GM23248 (cell line): ENCODE results near the gene SMOC2. TPM values are rescaled to one million over a fixed set of nuclear protein-coding genes. Genes with fewer than 3 reads are reported as not detected.

Source experiments
- DNase-seq: peaks from one replicate; pipeline ENCODE4 v3.0.0-alpha.2; 2015
- H2AFZ ChIP-seq: fragments of 200-600 bp; sonication (generic); 2 replicates; pipeline ENCODE4 v1.6.1; 2016; ENCODE audit warnings: antibody characterized with exemption
- H3F3A ChIP-seq: fragments of 200-600 bp; sonication (generic); 2 replicates; pipeline ENCODE4 v1.6.1; 2016; ENCODE audit warnings: mild to moderate bottlenecking, antibody characterized with exemption, mixed run types; ENCODE audit not compliant: insufficient read depth
- H3K27ac ChIP-seq: fragments of 200-600 bp; sonication (generic); 2 replicates; pipeline ENCODE4 v1.5.1; 2016; ENCODE audit warnings: mild to moderate bottlenecking
- H3K27me3 ChIP-seq: fragments of 200-600 bp; sonication (generic); replicated peaks from 2 replicates; pipeline ENCODE4 v1.6.1; 2016; ENCODE audit warnings: mild to moderate bottlenecking; ENCODE audit not compliant: insufficient read depth
- H3K36me3 ChIP-seq: fragments of 200-600 bp; sonication (generic); 2 replicates; pipeline ENCODE4 v1.6.1; 2016; ENCODE audit warnings: low read depth, mild to moderate bottlenecking
- H3K4me1 ChIP-seq: fragments of 200-600 bp; sonication (generic); 2 replicates; pipeline ENCODE4 v1.6.1; 2016; ENCODE audit warnings: mild to moderate bottlenecking; ENCODE audit not compliant: insufficient read depth
- H3K4me2 ChIP-seq: fragments of 200-600 bp; sonication (generic); one replicate; pipeline ENCODE4 v1.6.1; 2016; ENCODE audit warnings: mild to moderate bottlenecking; ENCODE audit not compliant: unreplicated experiment
- H3K4me3 ChIP-seq: fragments of 200-600 bp; sonication (generic); 2 replicates; pipeline ENCODE4 v1.5.1; 2016; ENCODE audit warnings: mild to moderate bottlenecking
- H3K79me2 ChIP-seq: fragments of 200-600 bp; sonication (generic); 2 replicates; pipeline ENCODE4 v1.6.1; 2016; ENCODE audit warnings: mild to moderate bottlenecking; ENCODE audit not compliant: insufficient read depth
- H3K9ac ChIP-seq: fragments of 200-600 bp; sonication (generic); 2 replicates; pipeline ENCODE4 v1.6.1; 2016; ENCODE audit warnings: mild to moderate bottlenecking
- H3K9me2 ChIP-seq: fragments of 200-600 bp; sonication (generic); 2 replicates; pipeline ENCODE4 v1.6.1; 2016; ENCODE audit warnings: mixed run types, mild to moderate bottlenecking, moderate library complexity; ENCODE audit not compliant: insufficient read depth
- H3K9me3 ChIP-seq: fragments of 200-600 bp; sonication (generic); one replicate; pipeline ENCODE4 v1.6.1; 2017; ENCODE audit warnings: low read depth
- H4K20me1 ChIP-seq: fragments of 200-600 bp; sonication (generic); 2 replicates; pipeline ENCODE4 v1.6.0; 2016; ENCODE audit not compliant: insufficient read depth
- EZH2 ChIP-seq: fragments of 200-600 bp; sonication (generic); IDR thresholded peaks from 2 replicates; pipeline ENCODE4 v1.6.1; 2018; ENCODE audit warnings: antibody characterized with exemption, mild to moderate bottlenecking; ENCODE audit not compliant: insufficient read depth, poor library complexity, severe bottlenecking
- EZH2phosphoT487 ChIP-seq: fragments of 200-600 bp; sonication (generic); IDR thresholded peaks from 2 replicates; pipeline ENCODE4 v1.6.1; 2018; ENCODE audit warnings: antibody characterized with exemption, moderate library complexity, mild to moderate bottlenecking, low read depth; ENCODE audit not compliant: insufficient read depth
- WGBS, 2 experiments: methylation state at CpG; one replicate each; pipeline ENCODE4 v1.1.6; 2015 to 2017; ENCODE audit warnings: low lambda C conversion rate in 2 of 2, low coverage in 1 of 2; ENCODE audit errors: missing lambda C conversion rate in 2 of 2; 5-methylcytosine and 5-hydroxymethylcytosine counted together
- in situ Hi-C: fragments of 300-500 bp; cut with MboI; formaldehyde crosslinking; loops from 2 replicates; pipeline ENCODE4 v1.15.0; 2020
- polyA plus RNA-seq: library from polyadenylated mRNA; unstranded; fragments of >200 nt; fragmentation: Nextera tagmentation; extraction: Ambion mirVana; gene quantifications from 2 replicates; pipeline ENCODE4 v1.2.1, GENCODE V29; 2016
- total RNA-seq: library from RNA; depleted of rRNA; stranded (reverse); fragments of >200 nt; shearing (Covaris generic); gene quantifications from 2 replicates; pipeline ENCODE4 v1.2.3, GENCODE V29; 2014

SMOC2 gene
- total and polyA plus RNA-seq, 2 experiments from 2014 or later, result not detected

GRCh38 chr6:168416531-168416930 is 24.5 kb upstream of the SMOC2 start:
- Histone ChIP-seq H3K9ac (no peak overlapping the region), H4K20me1 (no peaks in the 10 kb centered on the region), H3K4me1 (no peaks in the 10 kb centered on the region), H3K27me3 (no peaks in the 10 kb centered on the region), H3K4me2 (no peak overlapping the region), H3K4me3 (no peak overlapping the region), H3K9me2 (no peaks in the 10 kb centered on the region), H3K36me3 (no peaks in the 10 kb centered on the region), H2AFZ (no peak overlapping the region), H3K79me2 (no peaks in the 10 kb centered on the region), H3K27ac (no peak overlapping the region), H3F3A (no peaks in the 10 kb centered on the region), H3K9me3 (no peaks in the 10 kb centered on the region)
- DNase-seq, result no peak
- in situ Hi-C loops, result no loop called here
- TF ChIP-seq EZH2phosphoT487, result no peak
- TF ChIP-seq EZH2, result no peak
- 73 to 76% methylated on average over 15 of the region's 15 CpGs for WGBS, 2 experiments

DNA sequence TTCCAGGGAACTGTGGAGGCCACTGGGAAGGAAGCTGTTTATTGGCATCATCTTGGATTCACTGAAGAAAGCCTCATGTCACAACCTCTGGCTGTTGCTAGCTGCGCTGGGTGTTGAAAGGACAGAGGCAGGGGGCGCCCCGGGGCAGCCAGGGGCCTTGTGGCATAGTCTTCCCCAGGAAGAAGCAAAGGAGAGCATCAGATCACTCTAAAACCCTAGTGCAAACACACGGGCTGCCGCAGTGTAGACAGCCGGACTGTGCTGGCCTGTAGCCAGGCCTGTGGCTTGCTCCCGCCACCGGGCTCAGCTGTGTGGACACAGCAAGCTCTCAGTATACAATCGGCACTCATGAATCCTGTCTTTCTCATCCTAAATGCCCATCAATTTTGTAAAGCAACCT is 23.8 kb upstream of the SMOC2 start:
- Histone ChIP-seq H2AFZ (no peak overlapping the region), H3K27ac (no peak overlapping the region), H3F3A (no peaks in the 10 kb centered on the region), H3K27me3 (no peaks in the 10 kb centered on the region), H3K9me2 (no peaks in the 10 kb centered on the region), H3K4me3 (no peak overlapping the region), H3K9me3 (no peaks in the 10 kb centered on the region), H3K4me2 (no peak overlapping the region), H3K36me3 (no peaks in the 10 kb centered on the region), H3K9ac (no peak overlapping the region), H3K4me1 (no peaks in the 10 kb centered on the region), H3K79me2 (no peaks in the 10 kb centered on the region), H4K20me1 (no peaks in the 10 kb centered on the region)
- WGBS, 2 experiments, result 35 to 57% methylated on average over 6 to 9 of the region's 9 CpGs
- in situ Hi-C loops, result no loop called here
- TF ChIP-seq EZH2phosphoT487, result no peak
- no peak for TF ChIP-seq EZH2
- no peak for DNase-seq

DNA sequence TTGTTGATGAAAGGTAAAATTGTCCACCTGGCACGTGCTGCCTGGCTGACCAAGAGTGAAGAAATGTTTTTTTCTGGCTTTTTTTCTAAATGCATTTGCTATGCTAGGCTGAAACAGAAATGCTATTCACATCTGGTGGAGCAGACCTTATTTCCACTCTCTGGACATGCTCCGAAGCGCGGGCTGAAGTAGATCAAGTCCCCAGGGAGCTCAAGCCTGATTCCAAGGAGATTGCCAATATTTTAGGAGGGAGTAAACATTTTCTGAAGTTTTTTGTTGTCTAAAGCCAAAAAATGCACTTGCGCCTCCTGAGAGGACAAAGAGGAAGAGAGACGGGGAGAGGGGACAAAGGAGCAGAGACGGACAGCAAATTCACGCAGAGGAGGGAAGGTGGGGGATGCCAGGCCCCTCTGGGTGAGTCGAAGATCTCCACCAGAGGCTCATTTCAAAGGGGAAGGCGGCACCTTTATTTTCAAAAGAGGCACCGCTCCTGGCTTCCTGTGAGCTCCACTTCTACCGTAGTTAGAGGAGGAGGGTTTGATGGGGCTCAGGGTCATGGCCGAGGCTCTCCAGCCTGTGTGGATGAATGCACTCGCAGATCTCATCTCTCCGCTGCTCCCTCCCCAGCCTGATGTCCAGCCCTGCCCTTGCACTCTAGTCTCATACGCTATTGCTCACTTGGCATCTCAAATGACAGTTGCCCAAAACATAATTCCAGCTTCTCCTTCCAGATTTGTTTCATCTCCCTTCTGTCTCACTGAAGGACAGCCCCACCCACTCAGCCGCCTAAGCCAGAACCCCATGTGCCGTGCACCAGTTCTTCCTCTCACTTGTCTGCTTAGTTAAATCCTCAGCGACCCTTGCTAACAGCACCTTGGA is 23.1 kb upstream of the SMOC2 start:
- no peaks in the 10 kb centered on the region for H3K9me3 ChIP-seq
- H3K4me2 ChIP-seq, result no peak overlapping the region
- no peaks in the 10 kb centered on the region for H3K36me3 ChIP-seq
- no peaks in the 10 kb centered on the region for H3K79me2 ChIP-seq
- in situ Hi-C loops, result no loop called here
- no peaks in the 10 kb centered on the region for H3K27me3 ChIP-seq
- H3K9ac ChIP-seq, result no peak overlapping the region
- 1 to 2% methylated on average over 19 of the region's 19 CpGs for WGBS, 2 experiments
- TF ChIP-seq EZH2, result no peak
- no peak for TF ChIP-seq EZH2phosphoT487
- no peaks in the 10 kb centered on the region for H3F3A ChIP-seq
- H3K4me3 ChIP-seq, result no peak overlapping the region
- H3K27ac ChIP-seq, result no peak overlapping the region
- DNase-seq, result no peak
- no peaks in the 10 kb centered on the region for H4K20me1 ChIP-seq
- no peaks in the 10 kb centered on the region for H3K9me2 ChIP-seq
- no peaks in the 10 kb centered on the region for H3K4me1 ChIP-seq
- no peak overlapping the region for H2AFZ ChIP-seq

GRCh38 chr6:168418711-168419121 is 22.3 kb upstream of the SMOC2 start:
- 3 to 5% methylated on average over 7 of the region's 7 CpGs for WGBS, 2 experiments
- H3K9me3 ChIP-seq, result no peaks in the 10 kb centered on the region
- TF ChIP-seq EZH2phosphoT487, result no peak
- no peak for TF ChIP-seq EZH2
- no peaks in the 10 kb centered on the region for H3K27me3 ChIP-seq
- H3K36me3 ChIP-seq, result no peaks in the 10 kb centered on the region
- no peak for DNase-seq
- H3K79me2 ChIP-seq, result no peaks in the 10 kb centered on the region
- no peaks in the 10 kb centered on the region for H4K20me1 ChIP-seq
- H3K4me3 ChIP-seq, result no peak overlapping the region
- H2AFZ ChIP-seq, result no peak overlapping the region
- H3K9ac ChIP-seq, result no peak overlapping the region
- no peaks in the 10 kb centered on the region for H3K9me2 ChIP-seq
- in situ Hi-C loops, result no loop called here
- H3K27ac ChIP-seq, result no peak overlapping the region
- H3F3A ChIP-seq, result no peaks in the 10 kb centered on the region
- H3K4me1 ChIP-seq, result no peaks in the 10 kb centered on the region
- no peak overlapping the region for H3K4me2 ChIP-seq
